HG03442 (cell line): ENCODE data around the gene SBF2.

Source experiments
- ATAC-seq: cut with Tn5 transposase; IDR thresholded peaks from one replicate; pipeline ENCODE4 v1.9.1; 2021; ENCODE audit warnings: mild to moderate bottlenecking, moderate library complexity; ENCODE audit not compliant: unreplicated experiment

SBF2 gene

DNA sequence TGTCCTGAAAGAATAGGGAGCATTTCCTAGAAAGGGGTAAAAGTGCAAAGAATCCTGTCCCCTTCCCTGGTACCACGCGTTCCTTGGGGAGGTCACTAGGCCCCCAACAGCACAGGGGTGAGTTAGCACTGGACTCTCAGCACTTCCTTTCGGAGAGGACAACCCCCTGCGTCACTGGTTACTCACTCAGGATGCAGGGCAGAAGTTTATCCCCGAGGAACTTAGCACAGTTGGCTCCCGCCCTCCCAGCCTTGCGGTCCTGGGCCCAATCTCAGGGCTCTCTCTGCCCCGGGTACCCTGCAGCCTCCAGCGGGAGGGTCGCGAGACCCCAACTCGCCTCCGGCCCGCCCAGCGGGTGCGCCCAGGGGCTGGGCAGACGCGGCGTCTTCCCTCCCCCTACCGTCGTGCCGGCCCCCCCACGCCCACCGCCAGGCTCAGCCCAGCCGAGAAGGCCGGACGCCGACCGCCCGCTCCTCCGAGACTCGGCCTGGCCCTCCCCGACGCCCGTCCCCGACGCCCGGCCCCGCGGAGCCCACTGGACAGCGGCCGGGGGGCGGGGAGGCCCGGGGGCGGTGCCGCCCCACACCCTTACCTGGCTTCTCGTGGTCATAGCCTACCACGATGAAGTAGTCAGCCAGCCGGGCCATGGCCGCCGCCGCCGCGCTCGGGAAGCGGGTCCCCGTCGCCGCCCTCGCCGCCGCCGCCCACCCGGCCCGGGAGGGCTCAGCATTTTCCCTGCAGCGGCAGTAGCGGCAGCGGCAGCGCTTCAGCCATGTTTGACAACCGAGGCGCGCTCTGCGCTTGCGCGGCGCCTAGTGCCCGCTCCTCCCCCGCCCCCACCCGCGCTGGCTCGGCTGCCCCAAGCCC lies at the start of gene SBF2:
Gene SBF2, minus strand, starts transcription at position 797 of the 867 bp plus-strand sequence. Its CDS starts 150 bp downstream, at position 647.
- no peak for ATAC-seq

GRCh38 chr11:10338287-10338686 lies 44.3 kb upstream of the SBF2 start:
- no peak for ATAC-seq

- no peak for ATAC-seq
Observed at GRCh38 chr11:10333490-10333889, 39.5 kb upstream of the SBF2 start.

GRCh38 chr11:10331548-10332289 lies 37.7 kb upstream of the SBF2 start:
- no peak for ATAC-seq

- no peak for ATAC-seq
Observed at GRCh38 chr11:10329935-10330334, 35.9 kb upstream of the SBF2 start.

DNA sequence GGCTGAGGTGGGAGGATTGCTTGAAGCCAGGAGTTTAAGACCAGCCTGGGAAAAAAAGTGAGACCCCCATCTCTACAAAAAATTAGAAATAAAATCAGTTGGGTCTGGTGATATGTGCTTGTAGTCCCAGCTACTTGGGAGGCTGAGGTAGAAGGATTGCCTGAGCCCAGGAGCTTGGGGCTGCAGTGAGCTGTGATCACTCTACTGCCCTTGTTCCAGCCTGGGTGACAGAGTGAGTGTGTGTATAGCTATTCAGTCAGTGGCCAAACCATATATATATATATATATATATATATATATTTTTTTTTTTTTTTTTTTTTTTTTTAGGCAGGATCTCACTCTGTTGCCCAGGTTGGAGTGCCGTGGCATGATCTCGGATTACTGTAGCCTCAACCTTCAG lies 35.3 kb upstream of the SBF2 start:
- ATAC-seq = no peak

DNA sequence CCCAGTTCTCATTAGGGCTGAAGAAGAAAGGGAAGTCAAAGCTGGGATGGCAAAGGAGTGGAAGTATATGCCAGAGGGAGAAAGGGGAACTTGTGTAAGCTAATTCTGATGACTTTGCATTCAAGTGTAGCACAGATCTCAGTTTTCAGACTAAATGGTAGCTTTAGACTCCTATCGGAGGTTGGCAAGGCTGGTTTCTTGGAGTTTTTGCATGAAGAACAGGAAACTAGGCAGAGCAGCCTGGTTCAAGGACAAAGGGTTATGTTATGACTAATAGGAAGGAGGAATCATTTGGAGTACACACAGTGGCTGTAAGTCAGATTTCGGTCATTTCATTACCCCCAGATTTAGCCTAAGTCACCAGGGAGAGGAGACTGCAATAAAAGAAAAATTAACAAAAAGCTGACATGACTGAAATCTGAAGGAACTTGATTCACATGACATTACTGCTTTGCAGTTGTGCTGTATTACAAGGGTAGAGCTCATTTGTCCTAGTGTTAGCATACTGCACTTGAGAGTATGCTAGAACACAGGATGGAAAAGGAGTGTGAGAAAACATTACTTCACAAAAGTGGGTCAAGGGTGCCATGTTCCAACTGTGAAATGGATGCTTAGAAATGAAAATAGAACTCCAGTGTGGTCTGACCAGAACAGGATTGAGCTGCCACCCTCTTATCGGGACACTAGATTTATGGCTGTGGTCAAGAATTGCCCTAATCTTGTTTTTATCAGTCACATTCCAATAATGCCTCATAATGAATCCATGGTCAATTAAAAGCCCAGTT lies 34.5 kb upstream of the SBF2 start:
- no peak for ATAC-seq

- ATAC-seq = no peak
Observed at GRCh38 chr11:10327254-10327653, 33.2 kb upstream of the SBF2 start.

DNA sequence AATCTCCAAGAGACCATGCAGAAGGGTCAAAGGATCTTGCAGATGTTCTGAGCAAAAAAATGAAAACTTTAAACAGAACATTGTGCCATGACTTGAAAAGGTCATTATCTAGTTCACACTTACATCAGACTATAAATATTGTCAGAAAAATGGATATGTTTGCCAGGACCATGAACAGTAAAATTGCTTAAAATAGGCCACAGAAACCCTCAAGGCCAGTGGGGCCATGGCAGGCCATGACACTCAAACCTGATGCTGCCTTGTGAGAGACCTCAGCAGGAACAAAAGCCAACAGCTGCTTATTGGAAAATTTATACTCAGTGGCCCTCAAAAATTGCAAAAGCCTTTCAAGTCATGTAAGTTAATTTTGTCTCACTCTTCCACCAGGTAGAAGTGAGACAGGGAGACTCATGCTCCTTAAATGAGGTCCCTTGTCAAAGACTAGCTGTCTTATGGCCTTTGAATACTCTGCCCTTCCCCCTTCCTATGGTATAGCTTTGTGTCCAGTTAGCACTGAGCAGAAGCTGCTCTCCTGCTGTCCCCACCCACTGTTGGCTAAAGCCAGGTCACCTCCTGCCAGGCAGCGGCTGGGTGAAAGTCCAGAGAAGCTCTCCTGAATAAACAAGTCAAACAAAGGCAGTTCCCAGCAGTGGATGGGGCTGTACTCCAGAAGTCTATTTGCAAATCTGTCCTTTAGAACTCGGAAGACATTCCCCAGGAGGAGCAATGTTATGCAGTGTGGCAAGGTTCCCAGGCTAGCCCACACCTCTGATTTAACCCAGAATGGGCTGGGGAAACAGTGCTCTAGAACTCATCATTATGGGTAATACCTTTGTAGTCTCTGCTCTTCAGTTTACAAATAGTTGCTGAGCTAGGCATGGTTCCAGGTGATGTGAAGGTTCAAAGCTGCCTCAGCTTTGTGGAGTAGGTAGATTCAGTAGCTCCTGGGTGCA lies 32.3 kb upstream of the SBF2 start:
- no peak for ATAC-seq

DNA sequence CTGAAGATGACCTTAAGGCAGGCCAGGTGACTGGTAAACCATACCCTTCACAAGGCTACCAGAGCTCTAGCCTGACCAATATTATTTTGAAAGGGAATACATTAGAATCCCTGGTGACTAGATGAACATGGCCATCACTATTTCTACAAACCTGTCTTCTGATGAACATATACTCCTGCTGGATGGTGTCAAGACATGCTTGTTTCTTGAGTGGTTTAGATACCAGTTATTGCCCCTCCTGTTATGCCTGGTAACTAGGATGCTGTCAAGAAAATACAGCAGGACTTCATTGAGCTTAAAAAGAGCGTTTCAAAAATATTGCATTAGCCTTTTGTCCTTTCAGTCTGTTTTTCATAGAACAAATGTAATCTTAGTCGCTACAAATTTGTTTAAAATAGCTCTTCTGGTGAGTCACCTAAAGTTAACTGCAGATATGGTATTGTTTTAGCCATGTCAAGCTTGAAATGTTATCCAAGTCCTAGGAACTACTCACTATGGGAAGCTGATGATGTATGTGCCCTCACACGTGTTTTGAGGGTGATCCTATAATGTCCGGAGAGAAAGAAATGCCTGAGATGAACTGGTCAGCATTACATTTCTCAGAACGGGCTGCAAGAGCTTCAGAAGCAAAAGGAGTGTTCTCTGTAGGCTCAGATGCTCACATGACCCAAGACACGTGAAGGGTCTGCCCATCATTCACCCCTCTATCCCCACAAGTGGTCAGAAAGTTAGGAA lies 31.4 kb upstream of the SBF2 start:
- no peak for ATAC-seq

DNA sequence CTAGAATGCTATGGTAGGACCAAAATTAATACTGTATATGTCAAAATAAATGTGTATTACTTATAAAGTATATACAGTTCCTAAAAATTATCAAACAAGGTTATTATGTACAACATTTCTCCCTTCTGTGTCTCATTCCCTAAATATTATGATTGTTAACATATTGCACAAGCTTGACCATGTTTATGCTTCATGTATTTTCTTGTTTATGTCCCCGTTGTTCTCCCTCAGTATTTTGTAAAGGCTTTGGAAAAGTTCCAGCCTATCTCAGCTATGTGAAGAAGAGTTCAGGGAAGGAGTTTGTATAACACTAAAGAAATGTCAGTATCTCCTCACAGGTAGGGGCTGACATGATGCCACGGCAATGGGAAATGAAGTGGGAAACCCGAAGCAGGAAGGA lies 30.5 kb upstream of the SBF2 start:
- ATAC-seq = no peak

GRCh38 chr11:10323793-10324170 lies 29.8 kb upstream of the SBF2 start:
- ATAC-seq = no peak

GRCh38 chr11:10322830-10323792 lies 29.1 kb upstream of the SBF2 start:
- no peak for ATAC-seq

GRCh38 chr11:10322401-10322800 lies 28.4 kb upstream of the SBF2 start:
- no peak for ATAC-seq

DNA sequence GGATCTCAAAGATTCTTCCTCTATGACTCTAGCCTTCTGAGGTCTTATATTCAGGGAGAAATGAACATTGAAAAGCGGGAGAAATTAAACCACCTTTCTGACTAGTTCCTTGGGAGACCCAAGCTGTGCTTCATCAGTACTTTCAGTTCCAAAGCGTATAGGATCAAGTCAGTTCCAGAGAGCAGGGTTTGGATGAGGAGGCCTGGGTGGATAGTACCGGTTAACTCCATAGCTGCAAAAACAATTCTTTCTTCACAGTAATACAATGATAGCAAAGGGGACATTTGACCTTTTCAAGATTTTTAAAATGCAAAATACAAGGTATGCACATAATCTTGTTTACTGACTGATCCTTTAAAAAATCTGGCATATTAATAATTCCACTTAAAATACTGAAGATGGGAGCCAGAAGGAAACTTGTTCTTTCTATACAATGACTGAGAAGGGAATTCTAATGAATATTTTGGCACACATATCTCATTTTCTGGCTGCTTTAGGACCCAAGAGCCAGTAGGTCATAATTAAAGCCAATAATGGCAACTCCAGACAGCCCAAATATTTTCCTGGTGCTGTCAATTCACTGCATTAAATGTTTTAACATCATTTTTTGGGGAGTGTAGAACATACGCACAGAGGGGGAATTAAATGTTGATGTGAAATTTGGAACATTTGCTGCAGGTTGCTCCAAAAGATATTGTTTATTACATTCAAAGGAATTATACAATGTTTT lies 26.9 kb upstream of the SBF2 start:
- ATAC-seq = no peak

- ATAC-seq = no peak
Observed at GRCh38 chr11:10319702-10320558, 25.9 kb upstream of the SBF2 start.

GRCh38 chr11:10318527-10318802 lies 24.4 kb upstream of the SBF2 start:
- ATAC-seq = no peak
